NCI-H1105 (cell line): ENCODE measurements around the gene FRMD6.

ENCODE experiments used
- DNase-seq: peaks from one replicate; lab custom pipeline; 2025; lab: John Stamatoyannopoulos, UW

The FRMD6 gene

DNA sequence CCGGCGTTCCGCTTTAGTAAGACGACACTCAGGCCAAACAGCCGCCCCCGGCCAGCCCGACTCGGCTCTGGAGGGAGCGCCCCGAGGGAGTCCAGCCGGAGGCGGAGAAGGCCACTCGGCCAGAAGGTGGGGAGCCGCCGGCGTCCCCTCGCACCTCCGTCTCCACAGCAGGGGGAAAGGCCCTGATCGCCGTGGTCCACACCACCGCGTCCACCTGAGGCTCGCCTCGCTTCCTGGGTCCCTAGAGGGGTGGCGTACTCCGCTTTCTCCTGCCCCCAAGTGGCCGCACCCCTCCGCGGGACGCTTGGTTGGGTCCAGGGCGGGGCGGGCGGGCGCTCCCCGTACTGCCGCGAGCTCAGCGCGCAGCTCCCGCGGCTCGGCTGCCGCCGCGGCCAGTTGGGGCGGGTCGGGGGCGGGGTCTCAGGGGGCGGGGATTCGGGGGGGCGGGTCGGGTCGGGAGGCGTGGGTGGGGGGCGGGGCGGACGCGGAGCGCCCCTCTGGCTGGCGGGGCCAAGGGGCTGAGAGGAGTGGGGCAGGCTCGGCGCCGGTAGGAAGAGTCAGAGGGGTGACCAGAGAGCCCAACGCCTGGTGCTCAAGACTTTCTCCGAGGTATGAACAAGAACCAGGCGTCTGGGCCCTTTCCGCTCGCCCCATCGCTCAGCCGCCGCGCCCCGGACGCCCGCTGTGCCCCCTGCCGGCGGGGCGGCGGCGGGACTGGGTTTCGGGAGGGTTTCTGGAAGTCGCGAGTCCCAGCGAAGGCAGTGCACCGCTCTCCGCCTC, at the start of gene FRMD6:
TSS of gene FRMD6 (plus strand) at position 523 of the 780 bp plus-strand sequence. CDS start 37,927 bp downstream, outside the sequence.
- DNase-seq = peak; percentile 79

- DNase-seq = no peak
These were observed 49.4 kb upstream of the FRMD6 start for GRCh38 chr14:51602310-51602709.

DNA sequence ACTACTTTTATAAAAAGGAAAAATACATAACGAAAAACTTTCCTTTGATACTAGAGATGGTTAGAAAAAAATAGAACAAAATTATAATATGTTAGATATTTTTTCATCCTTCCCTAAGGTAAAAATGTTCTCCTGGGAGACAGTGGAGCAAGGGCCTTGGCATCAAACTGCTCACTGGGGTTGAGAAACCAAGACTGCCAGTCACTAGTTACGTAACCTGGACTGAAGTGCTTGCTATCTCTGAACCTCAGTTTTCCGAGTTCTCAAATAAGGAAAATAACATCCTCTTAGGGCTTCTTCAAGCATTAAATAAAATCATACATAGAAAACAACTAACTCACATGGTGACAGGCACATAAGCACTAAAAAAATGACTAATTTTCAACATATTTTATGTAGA, 48.2 kb upstream of the FRMD6 start:
- no peak for DNase-seq

DNA sequence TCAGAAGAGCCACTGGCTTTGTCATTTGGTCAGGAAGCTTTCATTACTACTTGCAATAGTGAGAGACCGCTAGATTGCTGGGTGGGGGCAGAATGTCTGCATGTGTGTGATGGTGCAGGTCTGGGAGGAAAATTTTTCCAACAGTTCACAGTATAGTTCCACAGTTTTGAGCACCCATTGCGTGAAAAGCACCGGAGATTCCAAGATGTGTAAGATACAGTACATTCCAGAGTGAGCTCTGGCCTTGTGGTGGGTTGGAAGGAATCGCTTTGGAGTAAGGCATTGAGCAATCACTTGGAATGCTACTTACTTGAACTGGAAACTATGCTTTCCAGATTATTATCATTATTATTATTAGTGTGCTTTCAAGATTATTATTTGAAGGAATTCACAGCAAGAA, 47.6 kb upstream of the FRMD6 start:
- DNase-seq = no peak

GRCh38 chr14:51605575-51605974, 46.1 kb upstream of the FRMD6 start:
- DNase-seq = no peak

GRCh38 chr14:51607711-51608110, 44.0 kb upstream of the FRMD6 start:
- DNase-seq = no peak

DNA sequence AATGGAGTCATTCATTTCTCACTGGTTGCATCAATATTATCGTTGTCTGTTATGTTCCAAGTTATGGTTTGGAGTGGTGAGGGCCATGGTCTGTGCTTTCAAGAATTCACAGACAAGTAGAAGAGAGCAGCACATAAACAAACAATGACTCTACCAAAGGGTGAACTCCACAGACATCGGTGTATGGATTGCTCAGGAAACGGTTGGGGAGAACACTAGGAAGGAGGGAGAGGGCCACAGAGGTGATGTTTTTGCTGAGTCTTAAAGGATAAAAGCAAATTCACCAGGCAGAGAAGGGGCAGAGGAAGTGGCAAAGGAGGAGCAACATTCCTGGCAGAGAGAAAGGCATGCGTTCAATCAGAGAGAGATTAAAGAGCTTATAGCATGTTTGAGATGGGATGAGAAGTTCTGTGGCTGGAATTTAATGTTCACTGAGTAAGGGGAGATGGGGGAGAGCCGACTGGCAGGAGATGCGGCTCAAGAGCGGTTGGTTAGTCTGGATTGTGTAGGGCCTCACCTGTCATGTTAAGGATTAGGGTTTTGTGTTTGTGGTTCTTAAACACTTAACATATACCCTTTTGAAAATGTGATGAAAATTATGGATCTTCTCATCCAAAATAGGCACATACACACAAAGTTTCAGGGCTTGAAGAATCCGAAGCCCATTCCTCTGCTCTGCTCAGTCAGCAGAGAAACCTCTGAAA, 42.3 kb upstream of the FRMD6 start:
- DNase-seq = no peak

DNA sequence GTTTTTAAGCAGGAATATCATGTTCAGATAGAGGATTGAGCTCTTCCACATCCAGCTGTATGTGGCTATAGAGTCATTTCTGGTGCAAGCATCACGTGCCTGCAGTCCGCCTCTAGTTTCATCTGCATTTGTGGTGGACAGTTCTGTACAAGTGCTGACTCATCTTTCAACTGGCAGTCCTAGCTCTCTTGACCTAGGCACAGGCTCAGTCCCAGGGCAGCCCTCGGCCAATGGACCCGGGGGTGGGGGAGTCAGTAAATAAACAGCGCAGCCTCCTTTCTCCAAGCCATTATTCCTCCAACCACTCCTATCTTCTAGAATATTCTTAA, 41.8 kb upstream of the FRMD6 start:
- no peak for DNase-seq

- no peak for DNase-seq
These were observed 40.9 kb upstream of the FRMD6 start for GRCh38 chr14:51610771-51611170.

DNA sequence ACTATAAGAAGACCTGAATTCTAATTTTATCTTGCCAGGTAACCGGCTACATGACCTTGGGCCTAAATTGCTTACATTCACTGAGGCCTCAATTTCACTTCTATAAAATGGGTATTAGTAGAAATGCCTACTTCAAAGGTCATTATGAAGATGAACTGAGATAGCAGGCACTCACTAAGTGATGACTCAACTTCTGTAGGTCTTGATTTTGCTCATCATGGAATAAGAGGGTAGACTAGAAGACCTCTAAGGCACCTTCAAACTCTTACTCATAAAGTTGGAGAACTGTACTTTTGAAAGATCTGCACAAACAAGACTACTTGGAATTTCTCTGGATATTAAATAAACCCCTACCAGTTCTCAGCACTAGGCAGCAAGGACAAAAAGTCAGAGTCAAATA, 39.3 kb upstream of the FRMD6 start:
- no peak for DNase-seq

GRCh38 chr14:51613416-51613815, 38.3 kb upstream of the FRMD6 start:
- DNase-seq = no peak

- peak; percentile 60 for DNase-seq
These were observed 37.0 kb upstream of the FRMD6 start for GRCh38 chr14:51614707-51615106.

DNA sequence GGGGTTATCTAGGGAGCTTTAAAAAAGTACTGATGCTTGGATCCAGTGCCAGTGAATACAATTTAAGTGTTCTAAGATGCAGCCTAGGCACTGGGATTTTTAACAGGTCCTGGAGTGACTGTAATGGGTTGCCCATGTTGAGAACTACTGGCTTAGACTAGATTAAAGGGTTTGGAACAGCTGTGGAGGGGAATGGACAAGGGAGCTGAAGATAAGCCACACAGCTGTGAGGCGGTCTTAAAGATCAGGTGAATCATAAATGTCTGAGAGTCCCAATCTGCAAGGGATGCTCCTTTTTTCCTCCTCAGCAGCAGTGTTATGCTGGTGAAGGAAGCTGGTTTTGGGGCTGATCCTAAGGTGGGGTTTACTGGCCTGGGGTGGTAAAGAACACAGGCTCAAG, 35.5 kb upstream of the FRMD6 start:
- no peak for DNase-seq

GRCh38 chr14:51616724-51617409, 34.8 kb upstream of the FRMD6 start:
- DNase-seq = no peak

GRCh38 chr14:51619561-51619960, 32.1 kb upstream of the FRMD6 start:
- DNase-seq = no peak

DNA sequence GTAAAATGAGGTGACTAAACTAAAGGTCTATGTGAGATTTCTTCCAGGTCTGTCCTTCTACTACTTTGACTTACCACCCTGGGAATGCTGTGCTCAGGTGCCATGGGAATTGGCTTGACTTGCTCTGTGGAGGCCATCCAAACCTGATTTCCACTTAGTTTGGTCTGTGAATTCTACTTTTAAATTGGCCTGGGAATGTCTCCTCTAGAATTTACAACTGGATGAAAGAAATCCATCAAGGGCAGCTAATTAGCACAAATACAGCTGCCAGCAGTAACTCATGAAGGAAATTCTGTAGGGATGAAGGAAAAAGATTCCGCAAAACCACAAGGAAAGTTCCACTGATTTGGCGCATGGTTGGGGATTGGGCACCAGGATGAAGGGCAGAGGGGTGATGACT, 31.7 kb upstream of the FRMD6 start:
- DNase-seq = no peak

DNA sequence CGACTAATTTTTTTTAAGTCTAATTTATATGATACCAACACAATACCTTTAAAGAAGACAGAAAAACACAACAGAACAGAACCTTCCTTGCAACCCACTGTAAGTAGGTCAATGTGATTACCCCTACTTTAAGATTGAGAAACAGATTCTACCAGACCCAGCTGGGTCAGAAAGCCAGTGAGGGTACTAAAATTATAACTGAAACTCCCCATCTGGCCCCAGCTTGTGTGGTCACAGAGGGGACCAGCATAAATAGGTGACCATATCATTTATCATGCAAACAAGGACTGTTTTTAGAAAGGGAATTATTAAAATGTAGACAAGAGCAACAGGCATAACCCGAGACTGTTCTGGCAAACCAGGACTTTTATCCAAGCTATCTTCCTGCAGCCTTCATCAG, 30.1 kb upstream of the FRMD6 start:
- DNase-seq = no peak

GRCh38 chr14:51622376-51622775, 29.3 kb upstream of the FRMD6 start:
- DNase-seq = no peak

DNA sequence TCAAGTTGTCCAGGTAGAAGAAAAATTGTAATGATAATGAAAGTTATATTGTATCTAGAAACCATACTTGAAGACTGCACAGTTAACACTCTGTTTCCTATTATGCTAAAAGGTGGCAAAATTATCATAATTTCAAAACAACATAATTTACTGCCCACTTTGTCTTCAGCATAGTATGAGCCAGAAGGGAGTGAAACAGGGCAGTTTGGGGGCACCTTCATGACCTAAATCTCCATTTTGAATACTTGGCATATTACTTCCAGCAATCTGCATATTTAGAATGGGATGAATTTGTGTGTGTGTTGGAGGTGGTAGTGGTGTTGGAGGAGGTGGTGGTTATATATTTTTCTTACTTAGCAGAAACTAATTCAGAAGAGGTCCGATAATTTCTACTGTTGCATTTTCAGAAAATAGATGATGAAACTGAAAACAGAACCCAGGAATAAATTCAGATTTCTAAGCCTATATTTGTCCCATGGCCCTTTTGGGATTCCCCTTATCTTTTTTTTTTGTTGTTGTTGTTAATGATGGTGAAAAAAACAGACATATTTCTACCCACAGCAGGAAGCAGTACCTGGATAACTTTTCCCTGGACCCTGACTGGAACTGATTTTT, 26.6 kb upstream of the FRMD6 start:
- DNase-seq = no peak

- DNase-seq = no peak
These were observed 25.5 kb upstream of the FRMD6 start for GRCh38 chr14:51626185-51626584.

GRCh38 chr14:51626788-51627187, 24.9 kb upstream of the FRMD6 start:
- DNase-seq = no peak

DNA sequence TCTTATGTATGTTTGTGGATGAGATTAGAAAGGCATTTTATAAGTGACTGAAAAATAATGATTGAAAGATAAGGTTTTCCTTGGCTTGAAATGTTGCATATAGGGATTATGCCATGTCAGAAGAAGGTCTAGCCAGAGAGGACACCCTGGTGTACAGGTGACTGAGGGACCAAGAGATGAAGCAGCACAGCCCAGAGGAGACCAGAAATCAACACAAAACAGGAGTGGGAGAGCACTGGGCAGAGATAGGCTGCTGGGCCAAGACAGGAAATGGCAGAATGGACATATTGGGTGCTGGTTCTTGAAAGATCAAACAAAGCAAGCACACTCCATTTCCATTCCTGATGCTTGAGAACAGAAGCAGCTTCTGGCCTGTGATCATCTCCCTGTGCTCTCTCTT, 24.4 kb upstream of the FRMD6 start:
- no peak for DNase-seq

DNA sequence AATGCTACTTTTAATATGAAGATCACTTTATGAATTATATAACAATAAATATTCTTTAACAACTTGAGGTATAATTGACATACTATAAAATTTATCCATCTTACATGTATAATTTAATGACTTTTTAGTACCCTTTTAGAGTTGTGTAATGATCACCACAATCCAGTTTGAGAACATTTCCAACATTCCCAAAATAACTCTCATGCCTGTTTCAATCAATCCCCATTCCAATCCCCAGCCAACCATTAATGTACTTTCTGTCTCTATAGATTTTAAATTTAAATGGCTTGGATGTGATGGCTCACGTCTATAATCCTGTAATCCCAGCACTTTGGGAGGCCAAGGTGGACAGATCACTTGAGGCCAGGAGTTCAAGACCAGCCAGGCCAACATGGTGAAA, 23.5 kb upstream of the FRMD6 start:
- DNase-seq = no peak
